ENCODE measurements around the gene AHNAK. TPM values are rescaled to one million over a fixed set of nuclear protein-coding genes. Genes with fewer than 3 reads are reported as not detected.

Gene AHNAK
- total and polyA plus RNA-seq, 2 of the 8 experiments (the other 6 are each of a cell fraction or from before 2014, with no cell fraction given) = 2.0 to 5.8 TPM

- Histone ChIP-seq H2BK20ac (ENCODE audit: low read length) (no peak overlapping the region), H3K4me1 (replicated peaks in 1 of 4; ENCODE audit: control insufficient read depth in 3 of 4, insufficient read depth in 4 of 4, low read length in 3 of 4) (peaks cover 0 to 9% (median 4%) of the 10 kb centered on the region in 4 experiments; a peak in 5 of 7 replicates), H4K91ac (replicated peaks; ENCODE audit: insufficient read length, low read length) (no peak overlapping the region), H2BK5ac (ENCODE audit: low read depth, low read length) (no peak overlapping the region), H3K18ac (ENCODE audit: extremely low read depth, low read length) (no peak overlapping the region), H4K8ac (ENCODE audit: extremely low read depth, insufficient read depth, low read length) (peak overlapping the region; percentile 35; the same call in 1 of the 2 replicates), H3K4me3 (ENCODE audit: extremely low read depth in 1 of 4, insufficient read depth in 2 of 4, low read depth in 3 of 4, low read length in 4 of 4) (no peak overlapping the region), H2BK15ac (ENCODE audit: low read length) (no peak overlapping the region), H4K20me1 (replicated peaks in 1 of 2; ENCODE audit: control insufficient read depth in 1 of 2, insufficient read depth in 2 of 2, low read length in 2 of 2) (no peaks in the 10 kb centered on the region), H3K56ac (replicated peaks; ENCODE audit: insufficient read length, low read depth, low read length) (no peak overlapping the region), H3K27ac (ENCODE audit: low read depth, low read length) (no peak overlapping the region), H3K4me2 (ENCODE audit: insufficient read depth in 1 of 2, low read depth in 2 of 2, low read length in 2 of 2) (no peak overlapping the region), H3K27me3 (replicated peaks in 1 of 4; ENCODE audit: control insufficient read depth in 3 of 4, extremely low read depth in 1 of 4, insufficient read depth in 3 of 4, low read length in 3 of 4) (no peaks in the 10 kb centered on the region; a peak in 1 of 7 replicates), H2BK120ac (replicated peaks; ENCODE audit: low read depth, low read length) (no peak overlapping the region), H2BK12ac (ENCODE audit: low read depth, low read length) (no peak overlapping the region), H3K9me3 (ENCODE audit: insufficient read depth in 2 of 2, low read depth in 1 of 2, low read length in 1 of 2) (no peaks in the 10 kb centered on the region; a peak in 1 of 4 replicates), H3K14ac (ENCODE audit: insufficient read length) (no peak overlapping the region), H3K36me3 (ENCODE audit: control insufficient read depth in 2 of 4, insufficient read depth in 4 of 4, low read length in 3 of 4) (peaks cover 0 to 4% (median 0%) of the 10 kb centered on the region in 4 experiments; a peak in 1 of 8 replicates), H3K4ac (replicated peaks; ENCODE audit: insufficient read length, low read depth, low read length) (no peak overlapping the region), H2AK5ac (ENCODE audit: low read depth, low read length) (no peak overlapping the region), H3K79me1 (ENCODE audit: low read depth, low read length) (no peaks in the 10 kb centered on the region), H3K79me2 (ENCODE audit: control insufficient read depth in 1 of 2, insufficient read depth in 2 of 2, low read length in 2 of 2) (no peaks in the 10 kb centered on the region), H3K23me2 (ENCODE audit: low read depth, low read length) (no peaks in the 10 kb centered on the region), H4K5ac (ENCODE audit: insufficient read length, low read depth, low read length) (no peak overlapping the region), H3K9ac (replicated peaks in 1 of 4; ENCODE audit: extremely low read depth in 1 of 4, low read depth in 3 of 4, low read length in 3 of 4) (no peak overlapping the region), H3K23ac (ENCODE audit: insufficient read length) (no peak overlapping the region), H2AFZ (ENCODE audit: low read length) (no peak overlapping the region)
- ChIA-PET POLR2A (ENCODE audit: partially characterized antibody) (interaction anchor here (1.1 to 1.6 kb wide), 3 partner anchors 10 to 26 kb away, joined by 3 to 4 read pairs (median 4); no protein-coding TSS in a partner anchor), CTCF (ENCODE audit: partially characterized antibody) (interaction anchor here (0.8 to 2.9 kb wide), 5 partner anchors 8 to 111 kb away, joined by 3 to 12 read pairs (median 3); no protein-coding TSS in a partner anchor)
- no peak for FAIRE-seq
- WGBS, 2 experiments (ENCODE audit: extremely low coverage in 1 of 2, insufficient coverage in 1 of 2, insufficient read length in 1 of 2, insufficient replicate concordance in 2 of 2, low coverage in 1 of 2, low lambda C conversion rate in 2 of 2, missing lambda C conversion rate in 1 of 2) = 90% methylated on average over 19 of the region's 19 CpGs; no CpG with 5 or more reads in 1 of the 2 experiments
- no peak for DNase-seq (ENCODE audit: low read depth in 1 of 2, low spot score in 2 of 2)
- TF ChIP-seq POLR2A (IDR thresholded peaks at IDR 0.05; ENCODE audit: control extremely low read depth in 1 of 2, low read depth in 2 of 2, low read length in 2 of 2) (no peak), KDM1A (IDR thresholded peaks at IDR 0.05; ENCODE audit: borderline replicate concordance, low read length) (no peak), HDAC2 (IDR thresholded peaks at IDR 0.05; ENCODE audit: borderline replicate concordance in 1 of 2, low read depth in 2 of 2, low read length in 2 of 2) (no peak), USF2 (IDR thresholded peaks at IDR 0.05; ENCODE audit: low read length) (no peak), RXRA (IDR thresholded peaks at IDR 0.05; ENCODE audit: insufficient read depth, low read depth, low read length) (no peak), JUND (IDR thresholded peaks at IDR 0.05; ENCODE audit: low read length) (no peak), SIN3A (conservative IDR thresholded peaks at IDR 0.05 in 1 of 2, IDR thresholded peaks at IDR 0.05 in 1 of 2; ENCODE audit: low read depth in 1 of 2, low read length in 2 of 2) (no peak)
Observed at GRCh38 chr11:62534779-62535545, 11.6 kb downstream of the AHNAK start.
